ENCODE data around the gene CNTNAP5.

CNTNAP5 gene

DNA sequence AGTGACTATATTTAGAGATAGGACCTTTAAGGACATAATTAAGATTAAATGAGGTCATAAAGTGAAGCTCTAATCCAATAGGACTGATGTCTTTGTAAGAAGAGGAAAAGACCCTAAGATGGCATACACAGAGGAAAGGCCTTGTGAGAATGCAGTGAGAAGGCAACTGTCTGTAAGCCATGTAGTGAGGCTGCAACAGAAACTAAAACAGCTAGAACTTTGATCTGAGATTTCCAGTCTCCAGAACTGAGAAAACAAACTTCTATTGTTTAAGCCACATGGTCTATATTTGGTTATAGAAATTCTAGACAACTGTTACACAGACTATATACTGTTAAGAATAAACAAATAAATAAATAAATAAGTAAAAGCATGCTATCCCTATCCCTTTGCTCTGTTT is 276.8 kb downstream of the CNTNAP5 start:
- DNase-seq (ENCODE audit: low read depth, low spot score) = no peak
- no peaks in the 10 kb centered on the region for H3K4me1 ChIP-seq (ENCODE audit: insufficient read depth, insufficient read length)
- TF ChIP-seq ZNF274 (IDR thresholded peaks at IDR 0.05; ENCODE audit: low read depth, low read length) (no peak), YY1 (IDR thresholded peaks at IDR 0.05; ENCODE audit: insufficient read depth, insufficient read length) (no peak), SUZ12 (IDR thresholded peaks at IDR 0.05; ENCODE audit: extremely low read depth, insufficient read depth, insufficient read length) (no peak)

GRCh38 chr2:124308319-124309062 is 283.4 kb downstream of the CNTNAP5 start:
- Histone ChIP-seq H3K9ac (ENCODE audit: insufficient read length, low read depth) (no peak overlapping the region), H3K27me3 (ENCODE audit: insufficient read depth, insufficient read length) (no peaks in the 10 kb centered on the region), H3K9me3 (ENCODE audit: insufficient read depth, low read length) (no peaks in the 10 kb centered on the region), H3K36me3 (ENCODE audit: insufficient read depth, insufficient read length, low read length) (no peaks in the 10 kb centered on the region), H3K4me1 (ENCODE audit: insufficient read depth, insufficient read length) (no peaks in the 10 kb centered on the region), H3K4me3 (ENCODE audit: insufficient read length, low read depth) (no peak overlapping the region)
- no peak for TF ChIP-seq YY1 (IDR thresholded peaks at IDR 0.05; ENCODE audit: insufficient read depth, insufficient read length)
- TF ChIP-seq ZNF274 (IDR thresholded peaks at IDR 0.05; ENCODE audit: low read depth, low read length) = no peak
- no peak for TF ChIP-seq SUZ12 (IDR thresholded peaks at IDR 0.05; ENCODE audit: extremely low read depth, insufficient read depth, insufficient read length)
- DNase-seq (ENCODE audit: low read depth, low spot score) = no peak

More for the DNA sequence above, 276.8 kb downstream of the CNTNAP5 start:
- Histone ChIP-seq H3K9me3 (ENCODE audit: insufficient read depth, low read length) (no peaks in the 10 kb centered on the region), H3K4me3 (ENCODE audit: insufficient read length, low read depth) (no peak overlapping the region), H3K9ac (ENCODE audit: insufficient read length, low read depth) (no peak overlapping the region), H3K36me3 (ENCODE audit: insufficient read depth, insufficient read length, low read length) (no peaks in the 10 kb centered on the region), H3K27me3 (ENCODE audit: insufficient read depth, insufficient read length) (no peaks in the 10 kb centered on the region)

DNA sequence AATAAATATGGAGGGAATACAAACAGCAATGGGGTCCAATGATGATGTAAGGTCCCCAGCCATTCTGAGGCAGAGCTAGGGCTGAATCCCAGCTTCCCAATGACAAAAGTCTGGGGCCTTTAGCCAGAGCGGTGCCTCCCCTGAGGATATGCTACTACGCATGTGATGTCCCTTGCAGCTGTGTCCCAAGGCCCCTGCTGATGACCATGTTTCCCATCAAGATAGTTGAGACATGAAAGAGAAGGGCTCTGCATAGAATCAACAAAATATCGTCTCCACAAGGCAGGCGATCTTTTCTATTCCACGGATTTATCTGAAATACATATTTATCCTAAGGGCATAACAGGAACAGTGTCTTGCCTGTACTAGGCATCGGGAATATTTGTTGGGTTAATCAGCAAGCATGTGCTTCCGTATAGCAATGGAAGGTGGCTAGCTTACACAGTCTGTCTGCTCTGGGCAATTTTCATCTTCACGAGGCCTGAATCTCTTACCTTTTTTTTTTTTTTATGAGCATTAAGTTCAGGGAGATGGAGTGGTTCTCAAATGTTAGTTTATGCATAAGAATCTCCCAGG is 284.6 kb downstream of the CNTNAP5 start:
- Histone ChIP-seq H3K27me3 (ENCODE audit: insufficient read depth, insufficient read length) (no peaks in the 10 kb centered on the region), H3K4me1 (ENCODE audit: insufficient read depth, insufficient read length) (no peaks in the 10 kb centered on the region), H3K9me3 (ENCODE audit: insufficient read depth, low read length) (no peaks in the 10 kb centered on the region), H3K36me3 (ENCODE audit: insufficient read depth, insufficient read length, low read length) (no peaks in the 10 kb centered on the region), H3K4me3 (ENCODE audit: insufficient read length, low read depth) (no peak overlapping the region), H3K9ac (ENCODE audit: insufficient read length, low read depth) (no peak overlapping the region)
- DNase-seq (ENCODE audit: low read depth, low spot score) = no peak
- TF ChIP-seq SUZ12 (IDR thresholded peaks at IDR 0.05; ENCODE audit: extremely low read depth, insufficient read depth, insufficient read length) = no peak
- no peak for TF ChIP-seq ZNF274 (IDR thresholded peaks at IDR 0.05; ENCODE audit: low read depth, low read length)
- TF ChIP-seq YY1 (IDR thresholded peaks at IDR 0.05; ENCODE audit: insufficient read depth, insufficient read length) = no peak

DNA sequence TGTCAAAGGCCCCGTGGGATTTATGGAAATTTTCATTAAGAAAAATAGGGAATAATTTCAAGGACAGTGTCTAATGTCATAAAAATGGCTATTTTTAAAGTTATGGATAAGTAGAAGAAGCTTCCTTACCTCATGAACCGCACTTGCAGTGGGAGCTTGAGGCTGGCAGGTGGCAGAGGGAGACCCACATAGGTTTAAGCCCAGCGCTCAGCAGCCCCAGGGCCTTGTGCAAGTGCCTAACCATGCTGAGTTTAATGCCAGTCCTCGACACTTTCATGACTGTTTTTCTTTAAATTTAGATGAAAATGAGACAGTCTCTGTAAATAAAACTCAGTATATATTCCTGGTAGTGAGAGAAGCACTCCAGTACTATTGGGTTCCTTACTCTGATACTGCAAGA is 285.6 kb downstream of the CNTNAP5 start:
- Histone ChIP-seq H3K4me3 (ENCODE audit: insufficient read length, low read depth) (no peak overlapping the region), H3K4me1 (ENCODE audit: insufficient read depth, insufficient read length) (no peaks in the 10 kb centered on the region), H3K9me3 (ENCODE audit: insufficient read depth, low read length) (no peaks in the 10 kb centered on the region), H3K27me3 (ENCODE audit: insufficient read depth, insufficient read length) (no peaks in the 10 kb centered on the region), H3K36me3 (ENCODE audit: insufficient read depth, insufficient read length, low read length) (no peaks in the 10 kb centered on the region), H3K9ac (ENCODE audit: insufficient read length, low read depth) (no peak overlapping the region)
- DNase-seq (ENCODE audit: low read depth, low spot score) = no peak
- TF ChIP-seq SUZ12 (IDR thresholded peaks at IDR 0.05; ENCODE audit: extremely low read depth, insufficient read depth, insufficient read length) = no peak
- TF ChIP-seq YY1 (IDR thresholded peaks at IDR 0.05; ENCODE audit: insufficient read depth, insufficient read length) = no peak
- TF ChIP-seq ZNF274 (IDR thresholded peaks at IDR 0.05; ENCODE audit: low read depth, low read length) = no peak

GRCh38 chr2:124314084-124314483 is 289.0 kb downstream of the CNTNAP5 start:
- DNase-seq (ENCODE audit: low read depth, low spot score) = no peak
- no peak overlapping the region for H3K4me3 ChIP-seq (ENCODE audit: insufficient read length, low read depth)
- TF ChIP-seq ZNF274 (IDR thresholded peaks at IDR 0.05; ENCODE audit: low read depth, low read length) (no peak), SUZ12 (IDR thresholded peaks at IDR 0.05; ENCODE audit: extremely low read depth, insufficient read depth, insufficient read length) (no peak), YY1 (IDR thresholded peaks at IDR 0.05; ENCODE audit: insufficient read depth, insufficient read length) (no peak)
- no peaks in the 10 kb centered on the region for H3K27me3 ChIP-seq (ENCODE audit: insufficient read depth, insufficient read length)
- no peaks in the 10 kb centered on the region for H3K36me3 ChIP-seq (ENCODE audit: insufficient read depth, insufficient read length, low read length)
- no peaks in the 10 kb centered on the region for H3K9me3 ChIP-seq (ENCODE audit: insufficient read depth, low read length)
- no peaks in the 10 kb centered on the region for H3K4me1 ChIP-seq (ENCODE audit: insufficient read depth, insufficient read length)
- no peak overlapping the region for H3K9ac ChIP-seq (ENCODE audit: insufficient read length, low read depth)

- no peaks in the 10 kb centered on the region for H3K27me3 ChIP-seq (ENCODE audit: insufficient read depth, insufficient read length)
- no peak for DNase-seq (ENCODE audit: low read depth, low spot score)
- no peak overlapping the region for H3K9ac ChIP-seq (ENCODE audit: insufficient read length, low read depth)
- TF ChIP-seq SUZ12 (IDR thresholded peaks at IDR 0.05; ENCODE audit: extremely low read depth, insufficient read depth, insufficient read length) (no peak), ZNF274 (IDR thresholded peaks at IDR 0.05; ENCODE audit: low read depth, low read length) (no peak)
- H3K4me3 ChIP-seq (ENCODE audit: insufficient read length, low read depth) = no peak overlapping the region
- H3K9me3 ChIP-seq (ENCODE audit: insufficient read depth, low read length) = no peaks in the 10 kb centered on the region
- no peaks in the 10 kb centered on the region for H3K36me3 ChIP-seq (ENCODE audit: insufficient read depth, insufficient read length, low read length)
- no peaks in the 10 kb centered on the region for H3K4me1 ChIP-seq (ENCODE audit: insufficient read depth, insufficient read length)
These were observed 290.3 kb downstream of the CNTNAP5 start for GRCh38 chr2:124315221-124315880.

DNA sequence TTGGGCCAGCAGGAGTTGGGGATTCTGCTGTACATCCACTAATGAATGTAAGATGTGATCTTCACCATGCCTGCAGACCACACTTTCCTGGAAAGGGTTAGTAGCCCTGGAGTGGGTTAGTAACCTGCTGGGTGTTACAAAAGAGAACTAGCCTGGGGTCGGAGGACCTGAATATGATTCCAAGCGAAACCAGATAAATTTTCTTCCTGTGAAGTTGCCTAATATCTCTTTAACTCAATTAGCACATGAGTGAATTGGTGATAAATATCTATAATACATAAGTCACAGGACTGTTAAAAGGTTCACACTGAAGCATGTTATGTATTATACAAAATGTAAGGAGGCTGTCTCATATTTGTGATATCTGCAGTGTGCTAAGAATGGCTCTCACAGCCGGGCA is 291.0 kb downstream of the CNTNAP5 start:
- no peak for TF ChIP-seq SUZ12 (IDR thresholded peaks at IDR 0.05; ENCODE audit: extremely low read depth, insufficient read depth, insufficient read length)
- no peaks in the 10 kb centered on the region for H3K27me3 ChIP-seq (ENCODE audit: insufficient read depth, insufficient read length)
- H3K9me3 ChIP-seq (ENCODE audit: insufficient read depth, low read length) = no peaks in the 10 kb centered on the region
- no peak for DNase-seq (ENCODE audit: low read depth, low spot score)
- H3K36me3 ChIP-seq (ENCODE audit: insufficient read depth, insufficient read length, low read length) = no peaks in the 10 kb centered on the region
- no peaks in the 10 kb centered on the region for H3K4me1 ChIP-seq (ENCODE audit: insufficient read depth, insufficient read length)
- H3K9ac ChIP-seq (ENCODE audit: insufficient read length, low read depth) = no peak overlapping the region
- H3K4me3 ChIP-seq (ENCODE audit: insufficient read length, low read depth) = no peak overlapping the region
